Activated CD4-positive, alpha-beta T cell treated with anti-CD3 and anti-CD28 coated beads for 24 hours (primary cell): Measurements from ENCODE around the gene PTPRJ.
"Not testable (repeated sequence)": the region's sequence is repeated elsewhere in the genome, so short reads cannot be mapped to it uniquely, and the experiment has no call there.

Experiments
- DNase-seq, 2 donors: peaks; one replicate each; pipeline ENCODE4 v3.0.0-alpha.2; 2020; ENCODE audit warnings: low read depth in 2 of 2

PTPRJ gene

GRCh38 chr11:48017831-48018527 lies 37.6 kb downstream of the PTPRJ start:
- no peak for DNase-seq

GRCh38 chr11:48018528-48019216 lies 38.3 kb downstream of the PTPRJ start:
- DNase-seq: no peak

- DNase-seq: no peak
Observed at GRCh38 chr11:48019217-48019584, 38.8 kb downstream of the PTPRJ start.

GRCh38 chr11:48019595-48019994 lies 39.2 kb downstream of the PTPRJ start:
- no peak for DNase-seq

- no peak for DNase-seq
Observed at GRCh38 chr11:48020092-48020755, 39.9 kb downstream of the PTPRJ start.

- not testable (repeated sequence) for DNase-seq
Observed at GRCh38 chr11:48021201-48021820, 41.0 kb downstream of the PTPRJ start.

- DNase-seq: no peak
Observed at GRCh38 chr11:48022445-48022844, 42.1 kb downstream of the PTPRJ start.

GRCh38 chr11:48023608-48024007 lies 43.2 kb downstream of the PTPRJ start:
- DNase-seq: not testable (repeated sequence)

GRCh38 chr11:48024635-48025071 lies 44.3 kb downstream of the PTPRJ start:
- DNase-seq: no peak

GRCh38 chr11:48025293-48025983 lies 45.1 kb downstream of the PTPRJ start:
- no peak for DNase-seq

- DNase-seq: no peak
Observed at GRCh38 chr11:48025984-48026340, 45.6 kb downstream of the PTPRJ start.

GRCh38 chr11:48028914-48029680 lies 48.7 kb downstream of the PTPRJ start:
- no peak for DNase-seq

- DNase-seq: no peak
Observed at GRCh38 chr11:48029681-48030290, 49.4 kb downstream of the PTPRJ start.

- DNase-seq: no peak
Observed at GRCh38 chr11:48031602-48032001, 51.2 kb downstream of the PTPRJ start.

- no peak for DNase-seq
Observed at GRCh38 chr11:48032721-48033120, 52.4 kb downstream of the PTPRJ start.

GRCh38 chr11:48033918-48034341 lies 53.6 kb downstream of the PTPRJ start:
- no peak for DNase-seq

GRCh38 chr11:48034926-48035871 lies 54.8 kb downstream of the PTPRJ start:
- DNase-seq: no peak

GRCh38 chr11:48036011-48036410 lies 55.7 kb downstream of the PTPRJ start:
- DNase-seq: no peak

GRCh38 chr11:48036466-48036865 lies 56.1 kb downstream of the PTPRJ start:
- DNase-seq: no peak
